HG03571 (cell line): ENCODE results near the gene GGCX.
A peak's percentile ranks its signal among the peaks of the same experiment; 100 is the strongest.
"Not testable (repeated sequence)": the region's sequence is repeated elsewhere in the genome, so short reads cannot be mapped to it uniquely, and the experiment has no call there.

Experiments
- ATAC-seq: cut with Tn5 transposase; IDR thresholded peaks from one replicate; pipeline ENCODE4 v1.9.1; 2021; ENCODE audit not compliant: unreplicated experiment

Gene GGCX

DNA sequence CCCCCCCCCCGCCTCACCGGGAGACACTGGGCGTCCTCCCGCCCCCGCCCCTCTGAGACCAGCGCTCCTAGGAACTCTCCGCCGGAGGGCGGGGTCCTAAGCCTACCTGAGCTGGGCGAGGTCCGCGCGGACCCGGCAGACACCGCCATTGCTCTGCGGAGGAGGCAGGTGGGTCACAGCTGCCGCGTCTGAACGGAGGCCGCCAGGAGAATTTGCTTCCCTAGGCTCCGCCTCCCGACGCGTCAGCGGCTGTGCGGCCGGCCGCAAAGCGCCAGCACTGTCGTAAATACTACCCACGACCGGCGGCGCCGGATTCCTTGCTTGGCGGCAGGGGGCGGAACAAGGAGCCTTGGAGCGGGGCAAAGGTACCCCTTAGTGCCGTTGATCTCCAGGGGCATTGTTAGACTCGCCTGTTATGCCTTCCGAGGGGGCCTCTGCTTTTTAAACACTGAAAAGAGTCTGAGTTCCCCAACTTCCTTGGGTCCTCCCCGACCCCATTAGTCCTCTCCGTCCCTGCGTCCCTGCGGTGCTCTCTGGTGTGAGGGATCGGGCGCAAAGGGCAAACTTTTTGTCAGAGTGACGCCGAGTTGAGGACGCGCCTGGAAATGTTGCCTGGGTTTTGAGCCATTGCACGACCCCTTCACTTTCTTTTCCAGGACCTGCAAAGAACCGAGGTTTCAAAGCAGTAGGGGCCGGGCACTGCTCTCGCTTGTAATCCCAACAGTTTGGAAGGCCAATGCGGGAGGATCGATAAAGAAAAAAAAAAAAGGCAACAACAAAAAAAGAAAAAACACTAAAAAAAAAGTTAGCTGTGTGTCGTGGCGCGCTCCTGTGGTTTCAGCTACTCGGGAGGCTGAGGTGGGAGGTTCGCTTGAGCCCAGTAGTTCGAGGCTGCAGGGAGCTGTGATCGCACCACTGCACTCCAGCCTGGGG is at the start of gene GGCX:
GGCX (minus strand) TSS at position 214 of the 933 bp plus-strand sequence; CDS start at position 149, 65 bp downstream.
- peak; percentile 77 for ATAC-seq

- ATAC-seq = no peak
Measured at GRCh38 chr2:85607268-85608215, 46.2 kb upstream of the GGCX start.

GRCh38 chr2:85606116-85606455 is 44.8 kb upstream of the GGCX start:
- ATAC-seq = no peak

- no peak for ATAC-seq
Measured at GRCh38 chr2:85605406-85606115, 44.3 kb upstream of the GGCX start.

DNA sequence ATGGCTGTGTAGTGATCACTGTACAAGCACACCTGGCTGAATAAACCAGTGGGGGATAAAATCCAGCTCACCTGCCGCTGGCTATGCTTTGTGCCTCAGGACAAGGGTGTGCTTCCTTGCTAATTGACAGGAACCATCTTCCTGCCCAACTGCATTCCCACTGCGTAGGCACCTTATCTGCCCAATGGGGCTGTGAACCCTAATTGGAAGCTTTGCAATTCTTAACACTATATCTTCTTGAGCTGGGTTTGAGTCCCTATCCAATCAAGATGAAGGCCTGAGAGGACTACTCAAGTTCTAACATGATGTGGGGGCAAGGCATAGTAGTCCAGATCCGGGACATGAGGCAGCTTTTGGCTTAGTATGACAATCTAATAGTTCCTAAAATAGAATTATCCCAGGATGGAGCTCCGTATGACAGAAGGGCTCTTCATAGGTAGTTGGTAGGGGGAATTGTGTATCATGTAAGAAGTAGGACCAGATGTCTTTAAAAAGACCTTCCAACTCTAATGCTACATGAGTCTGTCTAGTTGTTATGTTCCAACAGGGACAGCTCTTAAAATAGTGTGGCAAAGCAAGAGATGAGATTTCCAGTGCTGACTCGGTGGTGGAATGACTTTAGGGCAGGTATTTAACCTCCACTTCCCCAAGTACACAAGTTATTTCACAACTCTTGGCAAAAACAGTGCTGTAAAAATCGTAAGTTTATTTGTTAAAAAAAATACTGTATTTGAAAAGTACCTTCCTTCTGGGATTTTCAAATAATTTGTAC is 43.5 kb upstream of the GGCX start:
- ATAC-seq = no peak

DNA sequence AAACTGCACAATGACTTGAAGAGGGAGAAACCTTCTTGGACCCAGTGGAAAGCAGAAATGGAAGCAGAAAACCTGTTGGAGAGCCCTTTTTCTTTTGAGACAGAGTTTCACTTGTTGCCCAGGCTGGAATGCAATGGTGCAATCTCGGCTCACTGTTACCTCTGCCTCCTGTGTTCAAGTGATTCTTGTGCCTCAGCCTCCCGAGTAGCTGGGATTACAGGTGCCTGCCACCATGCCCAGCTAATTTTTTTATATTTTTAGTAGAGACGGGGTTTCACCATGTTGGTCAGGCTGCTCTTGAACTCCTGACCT is 42.8 kb upstream of the GGCX start:
- not testable (repeated sequence) for ATAC-seq

- peak; percentile 93 for ATAC-seq
Measured at GRCh38 chr2:85602476-85603234, 41.4 kb upstream of the GGCX start, which contains the start of gene TMEM150A. Gene TMEM150A (minus strand): TSS chr2:85602698. CDS start chr2:85601948, 750 bp downstream.

DNA sequence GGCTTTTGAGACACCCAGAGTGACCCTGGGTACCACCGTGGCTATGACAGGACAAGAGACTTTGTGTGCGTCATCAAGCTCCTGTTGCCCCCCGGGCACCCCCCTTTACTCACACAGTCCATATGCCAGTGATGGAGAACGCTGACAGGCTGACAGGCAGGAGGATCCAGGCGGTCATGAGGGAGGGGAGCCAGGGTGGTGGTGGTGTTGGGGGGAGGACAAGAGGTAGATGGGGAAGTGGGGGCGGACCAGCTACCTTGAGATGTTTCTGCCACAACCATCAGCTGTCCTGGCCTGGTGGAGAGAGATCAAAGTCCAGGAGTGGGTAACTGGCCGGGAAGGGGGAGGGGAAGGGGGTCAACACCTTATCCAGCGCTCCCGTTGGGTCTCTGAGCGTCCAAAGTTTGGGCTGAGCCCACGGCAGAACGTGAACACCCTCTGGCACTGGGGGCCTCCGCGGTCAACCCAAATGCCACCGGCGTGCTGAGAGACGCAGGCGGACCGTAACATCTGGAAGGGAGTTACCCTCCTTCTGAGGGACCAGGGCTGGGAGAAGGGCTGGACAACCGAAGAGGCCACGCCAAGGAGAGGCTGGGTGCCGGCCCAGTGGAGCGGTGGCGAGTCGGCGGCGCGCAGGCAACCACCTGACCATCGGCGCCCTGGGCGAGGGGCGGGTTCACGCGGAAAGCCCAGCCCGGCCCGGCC is 40.6 kb upstream of the GGCX start:
- ATAC-seq = peak; percentile 36

- no peak for ATAC-seq
Measured at GRCh38 chr2:85600951-85601770, 39.9 kb upstream of the GGCX start.

- ATAC-seq = no peak
Measured at GRCh38 chr2:85600235-85600575, 38.9 kb upstream of the GGCX start.

GRCh38 chr2:85599468-85600234 is 38.4 kb upstream of the GGCX start:
- no peak for ATAC-seq

DNA sequence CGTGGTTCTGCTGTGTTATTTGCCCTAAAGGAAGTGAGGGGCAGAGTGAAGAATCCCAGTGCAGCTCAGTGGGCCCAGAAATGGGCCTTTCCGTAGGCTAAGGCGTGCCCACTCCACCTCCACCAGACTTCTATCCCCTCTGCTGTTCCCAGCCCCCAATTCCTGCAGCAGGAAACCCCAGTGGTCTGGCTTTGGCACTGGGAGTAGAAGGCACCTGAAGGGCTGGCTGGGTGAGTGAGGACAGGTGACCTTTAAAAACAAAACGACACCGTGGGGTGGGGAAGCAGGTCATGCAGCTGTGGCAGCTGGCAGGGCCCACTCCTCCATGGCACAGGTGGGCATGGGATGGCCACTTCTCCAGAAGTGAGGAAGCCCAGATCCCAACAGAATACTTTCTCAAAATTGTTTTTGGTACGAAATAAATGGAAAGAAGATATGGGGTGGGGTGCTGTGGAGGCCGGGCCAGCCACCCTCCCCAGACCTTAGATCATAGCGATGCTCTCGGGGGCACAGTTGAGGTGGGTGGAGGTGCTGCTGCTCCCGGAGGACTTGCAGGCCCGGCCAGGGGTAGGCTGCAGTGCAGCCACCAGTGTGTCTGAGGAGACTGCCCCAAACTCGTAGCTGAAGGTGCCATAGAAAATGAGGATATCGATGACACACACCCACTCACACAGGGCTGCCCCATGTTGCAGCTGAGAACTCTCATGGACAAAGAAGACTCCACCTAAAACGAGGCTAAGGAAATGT is 37.5 kb upstream of the GGCX start:
- ATAC-seq = no peak

DNA sequence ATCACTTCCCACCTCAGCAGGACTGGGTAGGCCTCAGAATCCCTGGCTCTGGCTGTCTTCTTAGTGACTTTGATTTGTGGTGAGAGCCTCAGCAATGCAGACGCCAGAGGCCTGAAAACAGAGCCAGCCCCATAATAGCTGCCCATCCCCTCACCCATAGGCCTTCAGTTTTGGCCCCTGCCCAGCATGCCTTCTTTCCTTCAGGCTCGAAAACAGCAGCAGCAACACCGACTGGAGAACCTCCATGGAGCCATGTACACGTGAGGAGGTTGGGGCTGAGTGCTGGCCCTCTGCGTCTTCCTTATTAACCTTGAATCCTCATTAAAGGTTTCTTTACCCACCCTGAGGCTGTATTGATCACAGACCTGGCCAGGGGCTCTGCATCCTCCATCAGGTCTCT is 35.9 kb upstream of the GGCX start:
- ATAC-seq = no peak

GRCh38 chr2:85596486-85597143 is 35.3 kb upstream of the GGCX start:
- ATAC-seq = no peak

GRCh38 chr2:85596026-85596333 is 34.7 kb upstream of the GGCX start:
- no peak for ATAC-seq

DNA sequence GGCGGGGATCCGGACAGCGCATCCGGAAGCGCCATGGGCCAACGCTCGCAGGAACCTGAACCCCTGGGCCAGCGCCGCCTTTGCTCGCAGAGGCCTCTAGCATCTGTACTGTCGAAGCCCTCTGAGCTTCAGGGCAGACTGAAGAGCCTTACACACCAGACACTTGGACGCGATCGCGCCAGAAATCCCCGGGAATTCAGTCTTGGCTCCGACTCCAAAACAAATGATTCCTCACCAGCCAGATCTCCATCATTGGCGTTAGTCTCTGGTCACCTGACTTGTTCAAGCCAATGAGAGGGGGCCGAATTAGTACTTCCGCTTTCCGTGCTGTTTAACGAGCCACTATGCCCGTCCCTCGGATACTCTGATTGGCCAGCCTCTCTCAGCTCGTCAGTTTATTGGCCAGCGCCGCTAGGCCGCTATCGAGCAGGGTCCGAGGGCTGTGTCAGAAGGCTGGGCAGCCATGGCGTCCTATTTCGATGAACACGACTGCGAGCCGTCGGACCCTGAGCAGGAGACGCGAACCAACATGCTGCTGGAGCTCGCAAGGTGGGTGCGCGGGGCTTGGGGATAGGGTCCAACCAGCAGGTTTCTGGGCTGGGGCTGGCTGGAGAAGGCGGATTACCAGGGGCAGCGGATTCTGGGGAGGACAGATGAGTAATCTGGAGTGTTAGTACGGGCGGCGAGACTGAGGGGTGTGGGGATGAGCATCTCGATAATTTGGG is 34.2 kb upstream of the GGCX start, which contains the start of gene RNF181:
RNF181 (plus strand) TSS at position 445 of the 725 bp plus-strand sequence; CDS start at position 464, 19 bp downstream.
- peak; percentile 97 for ATAC-seq
